Measurements from ENCODE around the gene SKI. TPM values are rescaled to one million over a fixed set of nuclear protein-coding genes. Genes with fewer than 3 reads are reported as not detected.

SKI gene
- total RNA-seq, 2 donors from 2014 or later: 65.4 to 79.2 TPM

DNA sequence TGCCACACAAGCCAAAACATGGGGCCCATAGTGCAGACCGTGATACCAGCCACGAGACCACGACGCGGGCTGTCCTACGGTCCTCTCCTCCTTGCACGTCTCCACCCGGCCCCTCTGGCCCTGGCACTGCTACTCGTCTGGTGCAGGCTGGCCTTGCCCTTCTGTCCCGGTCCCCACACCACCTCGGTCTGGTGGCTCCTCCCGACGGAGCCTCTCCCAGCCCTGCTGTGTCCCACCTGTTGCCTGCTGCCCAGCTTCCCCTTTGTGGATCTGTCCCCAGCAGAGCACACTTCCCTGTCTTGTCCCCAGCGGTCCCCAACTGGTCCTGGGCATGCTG is 112.8 kb downstream of the SKI start:
- H3K27ac Mint-ChIP-seq: no peak overlapping the region

DNA sequence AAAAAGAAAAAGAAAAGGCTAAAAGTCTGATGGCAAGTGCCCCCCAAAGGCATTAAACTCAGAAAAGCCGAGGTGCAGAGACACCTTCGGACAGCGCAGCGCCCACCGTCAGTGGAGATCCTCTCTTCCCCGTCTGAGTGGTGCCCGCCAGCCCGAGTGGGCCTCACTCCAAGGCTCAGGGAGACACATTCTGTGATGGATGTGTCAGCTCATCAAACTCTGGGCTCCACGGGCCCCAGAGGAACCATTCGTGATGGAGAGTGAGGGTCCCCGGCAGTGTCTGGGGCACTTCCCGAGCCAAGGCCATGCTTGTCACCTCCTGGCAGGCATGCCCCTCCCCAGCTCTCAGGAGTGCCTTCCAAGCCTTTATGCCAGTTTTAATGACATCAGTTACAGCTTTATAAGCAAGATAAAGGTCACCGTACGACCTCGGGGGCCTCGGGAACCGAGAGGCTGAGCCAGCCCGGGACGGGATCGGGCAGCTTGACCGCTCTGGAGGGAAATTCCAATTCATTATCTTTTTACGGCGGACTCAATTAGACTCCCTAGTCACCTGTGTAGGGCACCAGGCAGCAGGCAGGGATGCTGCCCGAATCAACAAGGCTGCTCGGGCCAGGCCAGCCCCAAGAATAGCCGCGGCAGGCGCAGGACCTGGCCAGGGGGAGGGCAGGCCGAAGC is 113.7 kb downstream of the SKI start:
- Histone ChIP-seq H3K27me3 (ENCODE audit: control insufficient read depth, insufficient read depth, low read length, poor library complexity, severe bottlenecking) (no peaks in the 10 kb centered on the region), H3K4me3 (ENCODE audit: low read length) (no peak overlapping the region), H3K9ac (ENCODE audit: extremely low read depth, low read length, poor library complexity, severe bottlenecking) (no peak overlapping the region), H3K36me3 (ENCODE audit: control insufficient read depth, insufficient read depth, low read length) (no peaks in the 10 kb centered on the region), H3K9me3 (ENCODE audit: control insufficient read depth, low read length) (no peaks in the 10 kb centered on the region), H3K4me1 (ENCODE audit: control insufficient read depth, insufficient read depth, low read length) (no peaks in the 10 kb centered on the region), H3K27ac (ENCODE audit: low read depth, low read length) (no peak overlapping the region)
- TF ChIP-seq, protein P1, sequence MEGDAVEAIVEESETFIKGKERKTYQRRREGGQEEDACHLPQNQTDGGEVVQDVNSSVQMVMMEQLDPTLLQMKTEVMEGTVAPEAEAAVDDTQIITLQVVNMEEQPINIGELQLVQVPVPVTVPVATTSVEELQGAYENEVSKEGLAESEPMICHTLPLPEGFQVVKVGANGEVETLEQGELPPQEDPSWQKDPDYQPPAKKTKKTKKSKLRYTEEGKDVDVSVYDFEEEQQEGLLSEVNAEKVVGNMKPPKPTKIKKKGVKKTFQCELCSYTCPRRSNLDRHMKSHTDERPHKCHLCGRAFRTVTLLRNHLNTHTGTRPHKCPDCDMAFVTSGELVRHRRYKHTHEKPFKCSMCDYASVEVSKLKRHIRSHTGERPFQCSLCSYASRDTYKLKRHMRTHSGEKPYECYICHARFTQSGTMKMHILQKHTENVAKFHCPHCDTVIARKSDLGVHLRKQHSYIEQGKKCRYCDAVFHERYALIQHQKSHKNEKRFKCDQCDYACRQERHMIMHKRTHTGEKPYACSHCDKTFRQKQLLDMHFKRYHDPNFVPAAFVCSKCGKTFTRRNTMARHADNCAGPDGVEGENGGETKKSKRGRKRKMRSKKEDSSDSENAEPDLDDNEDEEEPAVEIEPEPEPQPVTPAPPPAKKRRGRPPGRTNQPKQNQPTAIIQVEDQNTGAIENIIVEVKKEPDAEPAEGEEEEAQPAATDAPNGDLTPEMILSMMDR (conservative IDR thresholded peaks at IDR 0.05): no peak
- Mint-ChIP-seq H3K27ac (no peak overlapping the region), H3K36me3 (ENCODE audit: low read depth) (no peaks in the 10 kb centered on the region), H3K9me3 (no peaks in the 10 kb centered on the region), H3K4me3 (no peak overlapping the region), H3K27me3 (ENCODE audit: insufficient read depth) (no peaks in the 10 kb centered on the region), H3K4me1 (no peaks in the 10 kb centered on the region)
- 93 to 94% methylated on average over 29 of the region's 29 CpGs for WGBS, 2 experiments (ENCODE audit: insufficient coverage in 1 of 2, insufficient read length in 1 of 2)
- no peak for DNase-seq

More for the DNA sequence above, 112.8 kb downstream of the SKI start:
- H3K4me3 Mint-ChIP-seq: no peak overlapping the region
- no peaks in the 10 kb centered on the region for H3K9me3 Mint-ChIP-seq
- Histone ChIP-seq H3K9ac (ENCODE audit: extremely low read depth, low read length, poor library complexity, severe bottlenecking) (no peak overlapping the region), H3K4me3 (ENCODE audit: low read length) (no peak overlapping the region), H3K27me3 (ENCODE audit: control insufficient read depth, insufficient read depth, low read length, poor library complexity, severe bottlenecking) (no peaks in the 10 kb centered on the region), H3K27ac (ENCODE audit: low read depth, low read length) (no peak overlapping the region), H3K36me3 (ENCODE audit: control insufficient read depth, insufficient read depth, low read length) (no peaks in the 10 kb centered on the region), H3K9me3 (ENCODE audit: control insufficient read depth, low read length) (no peaks in the 10 kb centered on the region), H3K4me1 (ENCODE audit: control insufficient read depth, insufficient read depth, low read length) (no peaks in the 10 kb centered on the region)
- H3K27me3 Mint-ChIP-seq (ENCODE audit: insufficient read depth): no peaks in the 10 kb centered on the region
- TF ChIP-seq, protein P1 (conservative IDR thresholded peaks at IDR 0.05): no peak
- DNase-seq: no peak
- no peaks in the 10 kb centered on the region for H3K36me3 Mint-ChIP-seq (ENCODE audit: low read depth)
- WGBS, 2 experiments (ENCODE audit: insufficient coverage in 1 of 2, insufficient read length in 1 of 2): 92 to 96% methylated on average over 14 of the region's 14 CpGs
- H3K4me1 Mint-ChIP-seq: no peaks in the 10 kb centered on the region

DNA sequence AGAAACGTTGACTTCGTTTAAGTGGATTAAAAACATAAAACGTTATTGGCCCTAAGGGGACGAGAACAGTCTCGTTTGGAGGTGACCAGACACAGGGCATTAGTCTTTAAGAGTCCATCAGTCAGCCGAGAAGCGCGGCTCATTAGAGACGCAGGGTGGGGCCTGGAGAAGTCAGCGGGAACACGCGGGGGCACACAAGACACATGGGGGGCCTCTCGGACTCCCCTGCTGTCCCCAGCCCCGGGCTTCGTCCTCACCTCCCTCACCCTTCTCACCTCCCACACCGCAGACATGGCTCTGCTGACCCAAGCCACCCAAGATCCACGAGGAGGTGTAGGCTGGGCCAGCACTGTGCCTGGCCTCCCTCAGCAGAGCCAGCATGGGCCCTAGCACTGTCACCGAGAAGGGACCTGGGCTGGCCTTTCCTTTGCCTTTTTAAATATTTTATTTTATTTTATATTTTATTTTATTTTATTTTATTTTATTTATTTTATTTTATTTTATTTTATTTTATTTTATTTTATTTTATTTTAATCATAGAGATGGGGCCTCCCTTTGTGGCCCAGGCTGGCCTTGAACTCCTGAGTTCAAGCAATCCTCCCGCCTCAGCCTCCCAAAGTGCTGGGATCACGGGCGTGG is 114.4 kb downstream of the SKI start:
- no peak overlapping the region for H3K4me3 ChIP-seq (ENCODE audit: low read length)
- H3K27me3 ChIP-seq (ENCODE audit: control insufficient read depth, insufficient read depth, low read length, poor library complexity, severe bottlenecking): no peaks in the 10 kb centered on the region
- Mint-ChIP-seq H3K27me3 (ENCODE audit: insufficient read depth) (no peaks in the 10 kb centered on the region), H3K9me3 (no peaks in the 10 kb centered on the region), H3K36me3 (ENCODE audit: low read depth) (no peaks in the 10 kb centered on the region), H3K4me3 (no peak overlapping the region), H3K27ac (no peak overlapping the region), H3K4me1 (no peaks in the 10 kb centered on the region)
- H3K27ac ChIP-seq (ENCODE audit: low read depth, low read length): no peak overlapping the region
- H3K9me3 ChIP-seq (ENCODE audit: control insufficient read depth, low read length): no peaks in the 10 kb centered on the region
- no peaks in the 10 kb centered on the region for H3K4me1 ChIP-seq (ENCODE audit: control insufficient read depth, insufficient read depth, low read length)
- DNase-seq: no peak
- no peak overlapping the region for H3K9ac ChIP-seq (ENCODE audit: extremely low read depth, low read length, poor library complexity, severe bottlenecking)
- TF ChIP-seq, protein P1 (conservative IDR thresholded peaks at IDR 0.05): no peak
- H3K36me3 ChIP-seq (ENCODE audit: control insufficient read depth, insufficient read depth, low read length): no peaks in the 10 kb centered on the region
- WGBS, 2 experiments (ENCODE audit: insufficient coverage in 1 of 2, insufficient read length in 1 of 2): 90 to 92% methylated on average over 14 to 20 of the region's 21 CpGs

All from endodermal cell (in vitro differentiated cells).